MM.1S (cell line): ENCODE results near the gene GNA14.
A peak's percentile ranks its signal among the peaks of the same experiment; 100 is the strongest.

ENCODE experiments used
- DNase-seq: peaks from one replicate; pipeline ENCODE4 v3.0.0-alpha.2; 2015
- H2AFZ ChIP-seq: fragments of 300-600 bp; sonication (generic); 2 replicates; pipeline ENCODE4 v1.6.0; 2016; ENCODE audit warnings: antibody characterized with exemption, low read length
- H3F3A ChIP-seq: fragments of 300-600 bp; sonication (generic); 2 replicates; pipeline ENCODE4 v1.6.1; 2016; ENCODE audit warnings: mild to moderate bottlenecking, antibody characterized with exemption, low read length, moderate library complexity, mixed read lengths; ENCODE audit not compliant: insufficient read depth
- H3K27ac ChIP-seq: fragments of 300-600 bp; sonication (generic); 2 replicates; pipeline ENCODE4 v1.5.1; 2016; ENCODE audit warnings: mild to moderate bottlenecking, low read length
- H3K27me3 ChIP-seq: fragments of 300-600 bp; sonication (generic); replicated peaks from 2 replicates; pipeline ENCODE4 v1.6.0; 2016; ENCODE audit warnings: low read length; ENCODE audit not compliant: insufficient read depth
- H3K36me3 ChIP-seq: fragments of 300-600 bp; sonication (generic); replicated peaks from 2 replicates; pipeline ENCODE4 v1.6.1; 2016; ENCODE audit warnings: mild to moderate bottlenecking, low read length, mixed read lengths; ENCODE audit not compliant: insufficient read depth
- H3K4me1 ChIP-seq: fragments of 300-600 bp; sonication (generic); 2 replicates; pipeline ENCODE4 v1.6.1; 2016; ENCODE audit warnings: low read length, mixed read lengths
- H3K4me2 ChIP-seq: fragments of 300-600 bp; sonication (generic); 2 replicates; pipeline ENCODE4 v1.6.0; 2016; ENCODE audit warnings: low read depth, low read length
- H3K4me3 ChIP-seq: fragments of 300-600 bp; sonication (generic); 2 replicates; pipeline ENCODE4 v1.5.1; 2016; ENCODE audit warnings: low read length, mixed read lengths
- H3K79me2 ChIP-seq: fragments of 300-600 bp; sonication (generic); 2 replicates; pipeline ENCODE4 v1.6.1; 2016; ENCODE audit warnings: mixed run types, low read length, mixed read lengths
- H3K9ac ChIP-seq: fragments of 300-600 bp; sonication (generic); 2 replicates; pipeline ENCODE4 v1.6.1; 2016; ENCODE audit warnings: low read length, mixed read lengths
- H3K9me2 ChIP-seq: fragments of 300-600 bp; sonication (generic); replicated peaks from 2 replicates; pipeline ENCODE4 v1.6.1; 2016; ENCODE audit warnings: mild to moderate bottlenecking, low read length, mixed read lengths; ENCODE audit not compliant: insufficient read depth
- H3K9me3 ChIP-seq: fragments of 300-600 bp; sonication (generic); replicated peaks from 2 replicates; pipeline ENCODE4 v1.6.1; 2016; ENCODE audit warnings: mild to moderate bottlenecking, low read length, mixed read lengths; ENCODE audit not compliant: insufficient read depth
- H4K20me1 ChIP-seq: fragments of 300-600 bp; sonication (generic); 2 replicates; pipeline ENCODE4 v1.6.1; 2016; ENCODE audit warnings: mild to moderate bottlenecking, low read length, moderate library complexity, mixed read lengths; ENCODE audit not compliant: insufficient read depth
- CTCF ChIP-seq: fragments of 300-600 bp; sonication (generic); IDR thresholded peaks from 2 replicates; pipeline ENCODE4 v1.5.1; 2016; ENCODE audit warnings: antibody characterized with exemption, low read length, mixed read lengths
- EZH2 ChIP-seq: fragments of 300-600 bp; sonication (generic); optimal IDR thresholded peaks from 2 replicates; pipeline ENCODE3; 2017; ENCODE audit warnings: low read depth, mild to moderate bottlenecking, antibody characterized with exemption, low read length, mixed read lengths
- EZH2phosphoT487 ChIP-seq: fragments of 300-600 bp; sonication (generic); IDR thresholded peaks from 2 replicates; pipeline ENCODE4 v1.6.1; 2018; ENCODE audit warnings: antibody characterized with exemption, low read length

Gene GNA14

GRCh38 chr9:77435688-77436087 lies 212.4 kb downstream of the GNA14 start:
- no peak for DNase-seq
- no peaks in the 10 kb centered on the region for H3F3A ChIP-seq
- H3K27me3 ChIP-seq = no peaks in the 10 kb centered on the region
- no peak overlapping the region for H3K4me2 ChIP-seq
- no peak overlapping the region for H2AFZ ChIP-seq
- H3K9ac ChIP-seq = no peak overlapping the region
- no peaks in the 10 kb centered on the region for H3K4me1 ChIP-seq
- no peaks in the 10 kb centered on the region for H3K9me2 ChIP-seq
- no peak overlapping the region for H3K4me3 ChIP-seq
- H4K20me1 ChIP-seq = no peaks in the 10 kb centered on the region
- no peaks in the 10 kb centered on the region for H3K9me3 ChIP-seq
- H3K79me2 ChIP-seq = no peaks in the 10 kb centered on the region
- no peak overlapping the region for H3K27ac ChIP-seq
- no peak for TF ChIP-seq CTCF
- no peak for TF ChIP-seq EZH2phosphoT487
- no peak for TF ChIP-seq EZH2
- H3K36me3 ChIP-seq = no peaks in the 10 kb centered on the region

DNA sequence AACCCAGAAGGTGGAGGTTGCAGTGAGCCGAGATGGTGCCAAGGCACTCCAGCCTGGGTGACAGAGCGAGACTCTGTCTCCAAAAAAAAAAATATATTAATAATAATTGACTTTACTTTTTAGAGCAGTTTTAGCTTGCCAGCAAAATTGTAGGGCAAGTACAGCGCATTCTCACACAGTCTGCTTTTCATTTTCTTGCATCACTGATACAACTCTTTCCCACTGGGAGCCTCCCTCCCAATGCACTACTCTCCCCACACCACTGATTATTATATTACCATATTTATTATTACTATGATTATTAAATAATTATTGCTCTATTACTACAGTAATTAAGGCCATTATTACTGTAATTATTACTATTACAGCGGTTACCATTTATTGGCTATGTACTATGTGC lies 212.8 kb downstream of the GNA14 start:
- no peak overlapping the region for H2AFZ ChIP-seq

GRCh38 chr9:77433675-77434445 lies 214.3 kb downstream of the GNA14 start:
- Histone ChIP-seq H3K9me3 (no peaks in the 10 kb centered on the region), H3K27ac (no peak overlapping the region), H3K4me3 (no peak overlapping the region), H3K9ac (no peak overlapping the region), H3K79me2 (no peaks in the 10 kb centered on the region), H3K4me2 (no peak overlapping the region), H3F3A (no peaks in the 10 kb centered on the region), H3K9me2 (no peaks in the 10 kb centered on the region), H3K4me1 (no peaks in the 10 kb centered on the region), H3K36me3 (no peaks in the 10 kb centered on the region), H2AFZ (no peak overlapping the region), H3K27me3 (no peaks in the 10 kb centered on the region), H4K20me1 (no peaks in the 10 kb centered on the region)
- no peak for TF ChIP-seq EZH2
- TF ChIP-seq EZH2phosphoT487 = no peak
- peak; percentile 92 for TF ChIP-seq CTCF
- peak; percentile 38 for DNase-seq

More for the DNA sequence above, 212.8 kb downstream of the GNA14 start:
- TF ChIP-seq EZH2 (no peak), EZH2phosphoT487 (no peak), CTCF (no peak)
- Histone ChIP-seq H3K27ac (no peak overlapping the region), H3K79me2 (no peaks in the 10 kb centered on the region), H3K4me3 (no peak overlapping the region), H3K4me2 (no peak overlapping the region), H3K4me1 (no peaks in the 10 kb centered on the region), H3F3A (no peaks in the 10 kb centered on the region), H3K9ac (no peak overlapping the region), H3K9me2 (no peaks in the 10 kb centered on the region), H3K9me3 (no peaks in the 10 kb centered on the region), H3K27me3 (no peaks in the 10 kb centered on the region), H4K20me1 (no peaks in the 10 kb centered on the region), H3K36me3 (no peaks in the 10 kb centered on the region)
- no peak for DNase-seq
